Lower leg skin (tissue), 3 donors: ENCODE results near the gene SNRPA.

Experiments
- POLR2A ChIP-seq, 2 donors: fragments of 450-650 bp; IDR thresholded peaks; one replicate each; pipeline ENCODE4 v1.6.1; 2016 to 2017; ENCODE audit warnings: antibody characterized with exemption in 2 of 2, mild to moderate bottlenecking in 1 of 2, moderate library complexity in 1 of 2
- TF ChIP-seq, protein P1 (sequence below), 3 donors: fragments of 450-650 bp; IDR thresholded peaks; one replicate each; pipeline ENCODE4 v1.5.1; 2016; ENCODE audit warnings: antibody characterized with exemption in 3 of 3, mild to moderate bottlenecking in 3 of 3, moderate library complexity in 2 of 3

DNA sequence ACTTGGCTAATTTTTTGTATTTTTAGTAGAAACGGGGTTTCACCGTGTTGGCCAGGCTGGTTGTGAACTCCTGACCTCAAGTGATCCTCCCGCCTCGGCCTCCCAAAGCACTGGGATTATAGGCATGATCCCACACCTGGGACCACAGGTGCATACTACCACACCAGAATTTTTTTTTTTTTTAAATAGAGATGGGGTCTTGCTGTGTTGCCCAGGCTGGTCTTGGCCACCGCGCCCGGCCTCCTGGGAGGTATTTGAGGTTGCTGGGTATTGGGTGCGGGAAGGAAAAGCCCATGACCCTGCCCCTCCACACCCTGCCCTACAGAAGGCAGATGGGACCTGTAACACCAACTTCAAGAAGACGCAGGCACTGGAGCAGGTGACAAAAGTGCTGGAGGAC is 14.3 kb upstream of the SNRPA start:
- no peak for TF ChIP-seq POLR2A (IDR thresholded peaks at IDR 0.05)
- TF ChIP-seq, protein P1, sequence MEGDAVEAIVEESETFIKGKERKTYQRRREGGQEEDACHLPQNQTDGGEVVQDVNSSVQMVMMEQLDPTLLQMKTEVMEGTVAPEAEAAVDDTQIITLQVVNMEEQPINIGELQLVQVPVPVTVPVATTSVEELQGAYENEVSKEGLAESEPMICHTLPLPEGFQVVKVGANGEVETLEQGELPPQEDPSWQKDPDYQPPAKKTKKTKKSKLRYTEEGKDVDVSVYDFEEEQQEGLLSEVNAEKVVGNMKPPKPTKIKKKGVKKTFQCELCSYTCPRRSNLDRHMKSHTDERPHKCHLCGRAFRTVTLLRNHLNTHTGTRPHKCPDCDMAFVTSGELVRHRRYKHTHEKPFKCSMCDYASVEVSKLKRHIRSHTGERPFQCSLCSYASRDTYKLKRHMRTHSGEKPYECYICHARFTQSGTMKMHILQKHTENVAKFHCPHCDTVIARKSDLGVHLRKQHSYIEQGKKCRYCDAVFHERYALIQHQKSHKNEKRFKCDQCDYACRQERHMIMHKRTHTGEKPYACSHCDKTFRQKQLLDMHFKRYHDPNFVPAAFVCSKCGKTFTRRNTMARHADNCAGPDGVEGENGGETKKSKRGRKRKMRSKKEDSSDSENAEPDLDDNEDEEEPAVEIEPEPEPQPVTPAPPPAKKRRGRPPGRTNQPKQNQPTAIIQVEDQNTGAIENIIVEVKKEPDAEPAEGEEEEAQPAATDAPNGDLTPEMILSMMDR (IDR thresholded peaks at IDR 0.05), result no peak
